Measurements from ENCODE around the gene FAM32A.
"Not testable (repeated sequence)": the region's sequence is repeated elsewhere in the genome, so short reads cannot be mapped to it uniquely, and the experiment has no call there.

The FAM32A gene

GRCh38 chr19:16164222-16164890, 20.9 kb upstream of the FAM32A start:
- DNase-seq (ENCODE audit: low spot score), result no peak

- DNase-seq (ENCODE audit: low spot score), result no peak
Observed at GRCh38 chr19:16166417-16166816, 18.8 kb upstream of the FAM32A start.

GRCh38 chr19:16167055-16167454, 18.2 kb upstream of the FAM32A start:
- DNase-seq (ENCODE audit: low spot score), result no peak

GRCh38 chr19:16168465-16169081, 16.6 kb upstream of the FAM32A start:
- DNase-seq (ENCODE audit: low spot score), result no peak

GRCh38 chr19:16170134-16170533, 15.1 kb upstream of the FAM32A start:
- DNase-seq (ENCODE audit: low spot score), result no peak

GRCh38 chr19:16175954-16176353, 9.3 kb upstream of the FAM32A start:
- no peak for DNase-seq (ENCODE audit: low spot score)

- DNase-seq (ENCODE audit: low spot score), result not testable (repeated sequence)
Observed at GRCh38 chr19:16178866-16179265, 6.3 kb upstream of the FAM32A start.

GRCh38 chr19:16180611-16181010, 4.6 kb upstream of the FAM32A start:
- no peak for DNase-seq (ENCODE audit: low spot score)

GRCh38 chr19:16184665-16185122, 516 bp upstream of the FAM32A start:
- no peak for DNase-seq (ENCODE audit: low spot score)

GRCh38 chr19:16185768-16186123, 536 bp downstream of the FAM32A start:
- peak; percentile 54 for DNase-seq (ENCODE audit: low spot score)

- no peak for DNase-seq (ENCODE audit: low spot score)
Observed at GRCh38 chr19:16188521-16188920, 3.3 kb downstream of the FAM32A start.

- no peak for DNase-seq (ENCODE audit: low spot score)
Observed at GRCh38 chr19:16190198-16190597, 5.0 kb downstream of the FAM32A start.

GRCh38 chr19:16190736-16191135, 5.5 kb downstream of the FAM32A start:
- no peak for DNase-seq (ENCODE audit: low spot score)

GRCh38 chr19:16191216-16191908, 6.2 kb downstream of the FAM32A start:
- DNase-seq (ENCODE audit: low spot score), result no peak

- no peak for DNase-seq (ENCODE audit: low spot score)
Observed at GRCh38 chr19:16193466-16193865, 8.3 kb downstream of the FAM32A start.

GRCh38 chr19:16197188-16197621, 12.0 kb downstream of the FAM32A start:
- DNase-seq (ENCODE audit: low spot score), result no peak

- peak; percentile 98 for DNase-seq (ENCODE audit: low spot score)
Observed at GRCh38 chr19:16197622-16198369, 12.6 kb downstream of the FAM32A start, which contains the start of gene AP1M1. Gene AP1M1 (plus strand): TSS chr19:16197911. CDS start chr19:16198027, 116 bp downstream.

GRCh38 chr19:16198370-16198651, 13.1 kb downstream of the FAM32A start:
- DNase-seq (ENCODE audit: low spot score), result no peak

GRCh38 chr19:16199275-16199932, 14.2 kb downstream of the FAM32A start:
- no peak for DNase-seq (ENCODE audit: low spot score)

GRCh38 chr19:16200038-16201010, 15.1 kb downstream of the FAM32A start:
- no peak for DNase-seq (ENCODE audit: low spot score)

- DNase-seq (ENCODE audit: low spot score), result no peak
Observed at GRCh38 chr19:16201011-16201391, 15.8 kb downstream of the FAM32A start.

Data from germinal center (tissue), 1 donor.